Spleen (tissue), 7 donors: ENCODE results near the gene CD3D.

Experiments used
- CTCF ChIP-seq, 11 experiments: fragments of 200-600 bp in 7 of 11; fragments of 450-650 bp in 4 of 11; sonication (generic) in 4 of 11; IDR thresholded peaks in 8 of 11; conservative IDR thresholded peaks in 3 of 11; 1 replicate in 7 of 11; 2 replicates in 4 of 11; pipeline versions ENCODE4 v1.4.0 to v1.8.0; 2016 to 2021; ENCODE audit warnings: antibody characterized with exemption in 11 of 11, inconsistent platforms in 4 of 11, mild to moderate bottlenecking in 1 of 11
- POLR2AphosphoS5 ChIP-seq, 3 donors: sonication (generic); formaldehyde crosslinking; IDR thresholded peaks; one replicate each; pipeline ENCODE4 v1.5.1; 2017; ENCODE audit warnings: antibody characterized with exemption in 3 of 3
- donor health status: DM: no; HTN: no; CAD: no; lungs with moderate emphysema.
- donor health status: DM: no; HTN: no; CAD: no.
- donor health status: DM: no; HTN: no; CAD: no.

GRCh38 chr11:118334745-118335144 lies 7.8 kb downstream of the CD3D start:
- TF ChIP-seq CTCF (IDR thresholded peaks at IDR 0.05 in 8 of 11, conservative IDR thresholded peaks at IDR 0.05 in 3 of 11) (no peak), POLR2AphosphoS5 (IDR thresholded peaks at IDR 0.05) (no peak)
